SK-N-SH treated with all-trans-retinoic acid at 6 μM for 48 hours (cell line): ENCODE results near the gene RNF44.

Source experiments
- ARNTL ChIP-seq: fragments of 450-650 bp; formaldehyde crosslinking; IDR thresholded peaks from 2 replicates; pipeline ENCODE4 v1.5.0; 2020; ENCODE audit warnings: low read depth, mild to moderate bottlenecking, moderate library complexity, borderline replicate concordance
- ZFP30 ChIP-seq: fragments of 450-650 bp; formaldehyde crosslinking; IDR thresholded peaks from 2 replicates; pipeline ENCODE4 v1.5.0; 2022; ENCODE audit warnings: mild to moderate bottlenecking, moderate library complexity

GRCh38 chr5:176562189-176562588, 25.0 kb upstream of the RNF44 start:
- TF ChIP-seq ARNTL (CRISPR knock-in tag) (no peak), ZFP30 (CRISPR knock-in tag) (no peak)
